GM19025 (cell line): Measurements from ENCODE around the gene GOLGA6L10.
"Not testable (repeated sequence)": the region's sequence is repeated elsewhere in the genome, so short reads cannot be mapped to it uniquely, and the experiment has no call there.

Experiments used
- ATAC-seq: cut with Tn5 transposase; IDR thresholded peaks from one replicate; pipeline ENCODE4 v1.9.1; 2021; ENCODE audit warnings: mild to moderate bottlenecking, low read depth, moderate library complexity; ENCODE audit not compliant: unreplicated experiment

GOLGA6L10 gene

DNA sequence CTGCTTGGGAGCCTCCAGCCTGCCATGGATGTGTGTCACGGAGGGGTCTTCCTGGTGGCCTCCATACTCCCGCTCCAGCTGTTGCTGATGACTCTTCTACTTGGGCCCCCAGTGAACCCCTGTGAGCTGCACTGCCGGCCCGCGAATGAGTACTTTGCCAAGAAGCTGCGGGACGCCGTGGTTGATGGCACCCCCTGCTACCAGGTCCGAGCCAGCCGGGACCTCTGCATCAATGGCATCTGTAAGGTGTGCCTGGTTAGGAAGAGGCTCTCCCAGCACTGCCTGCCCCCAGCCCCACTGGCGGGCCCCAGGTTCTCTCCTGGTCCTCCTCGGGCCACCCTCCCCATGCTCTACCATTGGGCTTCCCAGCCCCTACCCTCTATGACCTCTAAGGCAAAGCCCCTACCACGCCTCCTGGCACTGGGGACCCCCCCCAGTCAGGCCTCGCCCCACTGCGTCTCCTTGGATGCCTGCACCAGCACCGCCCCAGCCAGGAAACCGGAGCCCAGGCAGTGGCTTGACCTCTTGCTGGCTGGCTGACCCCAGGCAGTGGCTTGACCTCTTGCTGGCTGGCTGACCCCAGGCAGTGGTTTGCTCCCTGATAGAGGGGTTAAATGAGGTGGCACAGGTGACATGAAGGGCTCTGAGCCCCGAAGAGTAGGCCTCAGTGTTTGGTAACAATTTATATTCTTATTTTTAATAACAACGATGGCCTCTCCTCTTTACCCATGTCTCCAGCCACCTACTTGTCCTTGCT, 29.6 kb downstream of the GOLGA6L10 start:
- not testable (repeated sequence) for ATAC-seq

DNA sequence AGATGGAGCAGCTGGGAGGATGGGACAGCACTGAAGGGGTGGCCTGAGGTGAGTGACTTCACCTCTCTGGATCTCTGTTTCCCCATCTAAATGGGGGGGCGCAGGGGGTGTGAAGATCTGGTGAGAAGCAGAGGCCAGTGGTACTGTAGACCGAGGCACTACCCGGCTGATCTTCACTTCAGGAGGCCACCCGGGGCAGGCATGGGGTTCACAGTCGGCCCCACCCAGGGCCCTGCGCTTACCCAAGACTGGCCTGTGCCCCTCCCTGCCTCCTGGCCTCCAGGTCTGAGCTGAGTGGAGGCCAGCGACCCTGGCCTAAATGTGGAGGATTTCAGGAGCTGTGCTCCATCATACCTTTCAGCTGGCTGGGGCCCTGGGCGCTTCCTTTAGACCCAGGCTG, 31.0 kb downstream of the GOLGA6L10 start:
- not testable (repeated sequence) for ATAC-seq

DNA sequence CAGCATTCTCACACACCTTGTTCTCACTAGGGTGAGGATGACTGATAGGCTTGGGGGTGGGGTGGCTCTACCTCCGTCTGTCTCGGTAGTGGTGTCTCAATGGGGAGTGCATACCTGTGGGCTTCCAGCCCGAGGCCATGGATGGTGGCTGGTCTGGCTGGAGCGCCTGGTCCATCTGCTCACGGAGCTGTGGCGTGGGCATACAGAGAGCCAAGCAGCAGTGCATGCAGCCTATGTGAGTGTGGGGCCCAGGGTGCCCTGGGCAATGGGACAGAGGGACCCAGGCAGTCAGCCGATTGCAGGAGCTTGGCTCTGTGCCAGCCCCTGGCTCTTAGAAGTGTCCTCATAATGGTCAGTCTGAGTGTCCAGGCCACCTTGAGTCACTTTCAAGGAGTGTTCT, 31.8 kb downstream of the GOLGA6L10 start:
- not testable (repeated sequence) for ATAC-seq

DNA sequence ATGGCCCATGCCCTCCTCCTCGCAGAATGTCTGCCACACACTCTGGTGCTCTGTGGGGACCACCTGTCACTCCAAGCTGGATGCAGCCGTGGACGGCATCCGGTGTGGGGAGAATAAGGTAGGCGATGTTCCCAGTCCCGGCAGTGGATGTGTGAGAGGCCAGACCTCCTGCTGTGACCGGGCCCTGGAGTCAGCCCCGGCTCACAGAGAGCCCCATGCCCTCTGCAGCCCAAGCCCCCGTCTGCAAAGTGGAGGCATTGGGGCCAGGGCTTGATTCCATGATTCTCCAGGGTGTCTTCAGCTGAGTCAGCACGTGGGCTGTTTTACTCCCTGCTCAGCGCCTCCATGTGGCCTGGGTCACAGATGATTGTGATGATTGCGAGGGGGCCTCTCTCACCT, 32.2 kb downstream of the GOLGA6L10 start:
- no peak for ATAC-seq

DNA sequence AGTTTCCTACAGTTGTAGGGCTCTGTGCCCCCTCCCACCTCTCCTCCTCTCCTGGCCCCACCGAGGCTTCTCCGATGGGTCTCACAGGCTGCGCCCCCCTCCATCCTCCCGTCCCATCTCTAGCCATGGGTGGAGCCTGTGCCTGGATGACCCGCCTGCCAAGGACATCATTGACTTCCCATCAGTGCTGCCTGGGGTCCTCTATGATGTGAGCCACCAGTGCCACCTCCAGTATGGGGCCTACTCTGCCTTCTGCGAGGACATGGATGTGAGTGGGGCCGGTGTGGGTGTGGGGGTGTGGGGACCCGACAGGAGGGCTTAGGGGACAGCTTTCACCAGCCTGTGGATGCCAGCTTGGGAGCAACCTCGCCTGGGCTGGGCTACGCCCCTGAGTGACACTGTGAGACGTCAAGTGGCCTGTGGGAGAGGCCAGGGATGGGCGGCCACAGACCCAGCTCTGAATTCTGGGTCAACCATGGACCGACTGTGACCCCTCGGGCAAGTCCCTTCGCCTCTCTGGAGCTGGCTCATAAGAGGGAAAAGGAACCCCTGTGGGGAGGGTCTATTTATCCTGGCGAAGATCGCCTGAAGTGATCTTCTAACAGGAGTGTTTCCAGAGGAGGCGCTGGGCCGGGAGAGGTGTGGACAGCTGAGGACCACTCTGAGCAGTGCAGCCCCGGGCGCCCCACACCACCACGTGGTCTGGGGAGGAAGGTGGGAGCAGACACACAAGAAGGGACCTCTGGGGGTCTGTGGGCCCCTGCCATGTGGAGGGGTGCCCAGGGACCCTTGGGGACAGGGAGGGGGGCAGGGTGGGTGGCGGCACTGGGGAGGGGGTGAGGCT, 32.8 kb downstream of the GOLGA6L10 start:
- not testable (repeated sequence) for ATAC-seq

DNA sequence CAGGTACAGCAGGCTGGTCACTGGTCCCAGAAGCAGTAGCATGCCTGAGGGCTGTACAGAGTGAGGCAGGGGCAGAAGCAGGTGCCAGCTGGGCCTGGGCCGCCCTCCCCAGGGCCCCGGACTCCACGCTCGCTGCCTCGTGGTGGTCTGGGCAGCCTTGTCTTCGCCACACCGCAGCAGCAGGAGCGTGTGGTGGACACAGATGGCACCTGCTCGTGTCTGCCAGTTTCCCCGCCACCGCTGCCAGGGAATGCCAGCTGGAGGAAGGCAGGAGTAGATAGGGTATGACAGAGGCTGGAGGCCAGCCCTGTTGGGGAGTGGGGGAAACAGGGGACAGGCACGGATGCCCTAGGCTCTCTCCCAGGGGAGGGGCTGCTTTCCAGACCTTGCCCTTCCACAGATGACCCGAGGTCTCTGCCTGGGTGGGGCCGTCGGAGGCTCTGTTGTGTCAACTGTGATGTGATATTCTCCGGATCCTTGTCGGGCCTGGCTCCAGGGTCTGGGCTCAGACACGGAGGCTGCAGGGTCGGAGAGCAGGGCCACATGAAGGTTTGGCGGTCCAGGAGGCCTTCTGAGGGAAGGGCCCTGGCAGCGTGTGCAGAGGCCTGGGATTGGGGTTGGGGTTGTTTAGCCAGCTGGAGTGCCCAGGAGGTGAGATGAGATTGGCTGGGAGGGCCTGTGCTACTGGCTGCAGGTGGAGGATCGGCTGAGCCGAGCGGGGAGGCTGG, 33.6 kb downstream of the GOLGA6L10 start:
- ATAC-seq: no peak

DNA sequence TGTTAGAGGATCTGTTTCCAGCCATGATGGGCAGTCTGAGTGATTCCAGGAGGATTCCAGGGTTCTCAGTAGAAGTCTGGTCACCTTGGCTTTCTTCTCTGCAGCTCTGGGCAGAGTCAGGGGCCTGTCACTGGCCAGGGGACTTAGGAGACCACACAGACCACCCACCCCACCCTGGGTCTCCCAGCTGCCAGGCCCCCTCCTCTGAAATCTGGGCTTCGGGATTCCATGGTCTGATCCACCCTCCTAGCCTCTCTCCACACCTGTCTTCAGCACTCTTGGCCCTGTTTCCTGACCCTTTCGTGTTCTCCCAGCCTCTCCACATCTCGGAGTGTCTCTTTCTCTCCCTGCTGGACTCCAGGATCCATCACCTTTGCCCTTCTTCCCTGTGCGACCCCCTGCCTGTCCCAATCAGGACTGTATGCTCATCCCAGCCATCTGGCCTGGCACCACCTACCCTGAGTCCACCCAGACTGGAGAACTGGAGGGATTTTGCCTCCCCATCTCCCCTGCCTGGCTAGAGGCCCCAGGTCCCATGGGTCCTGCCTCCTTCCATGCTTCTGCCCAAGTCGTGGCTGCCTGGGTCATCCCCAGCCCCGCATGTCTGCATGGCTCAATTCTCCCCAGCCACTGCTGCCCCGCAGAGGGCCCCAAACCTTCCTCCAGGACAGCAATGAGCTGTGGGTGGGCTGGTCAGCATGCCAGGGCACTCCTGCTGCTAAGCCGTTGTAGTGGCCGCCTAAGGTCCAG, 34.3 kb downstream of the GOLGA6L10 start:
- no peak for ATAC-seq

DNA sequence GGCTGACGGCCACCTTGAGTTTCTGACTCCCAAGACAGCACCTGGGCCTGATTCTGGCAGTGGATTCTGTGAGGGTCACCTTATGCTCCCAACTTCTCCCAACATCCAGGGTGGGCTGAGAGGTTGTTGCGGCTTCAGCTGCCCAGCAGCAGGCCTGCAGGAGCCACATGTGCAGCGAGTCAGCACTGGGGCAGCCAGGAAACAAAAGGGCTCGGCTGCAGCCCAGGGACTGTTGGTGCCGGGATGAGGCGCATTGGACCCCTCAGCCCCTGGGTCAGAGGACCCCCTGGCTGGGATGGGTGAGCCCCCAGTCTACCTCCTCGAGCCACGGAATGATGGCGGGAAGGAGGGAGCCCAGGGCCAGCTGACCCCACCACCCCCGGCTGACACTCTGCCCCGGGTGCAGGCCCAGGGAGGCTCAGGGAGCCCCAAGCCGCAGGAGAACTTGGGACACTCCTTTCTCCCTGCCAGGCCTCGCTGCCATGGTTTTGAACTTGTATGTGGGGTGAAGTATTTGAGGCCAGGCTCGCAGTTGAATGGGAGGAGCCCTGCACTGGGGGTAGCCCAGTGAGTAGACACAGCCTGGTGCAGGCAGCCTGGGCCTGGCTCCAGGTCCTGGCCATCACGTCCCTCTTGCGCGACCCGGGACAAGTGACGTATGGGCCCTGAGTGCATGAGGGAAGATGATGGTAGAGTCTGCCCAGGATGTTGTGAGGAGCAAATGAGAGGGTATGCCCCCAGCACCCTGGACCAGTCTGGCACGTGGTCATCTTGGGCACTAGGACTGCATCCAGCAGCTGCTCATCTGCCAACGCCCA, 35.1 kb downstream of the GOLGA6L10 start:
- ATAC-seq: not testable (repeated sequence)

DNA sequence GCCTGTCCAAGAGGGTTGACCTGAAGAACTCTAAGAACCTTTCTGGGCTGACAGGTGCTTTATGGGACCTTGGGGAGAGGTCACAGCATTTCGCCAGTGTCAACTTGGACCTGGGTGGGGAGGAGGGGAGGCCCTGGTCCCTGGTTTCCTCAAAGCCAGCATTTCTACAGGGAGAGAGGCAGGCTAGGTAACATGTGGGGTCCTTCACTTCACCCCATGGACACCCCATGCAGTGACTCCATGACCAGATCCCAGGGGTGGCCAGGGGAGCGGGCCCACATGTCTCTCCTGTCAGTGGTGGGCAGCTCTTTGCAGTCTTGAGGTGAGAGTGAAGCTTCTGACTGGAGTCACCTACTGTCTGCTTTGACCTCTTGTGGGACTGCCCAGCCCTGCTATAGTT, 35.8 kb downstream of the GOLGA6L10 start:
- no peak for ATAC-seq

DNA sequence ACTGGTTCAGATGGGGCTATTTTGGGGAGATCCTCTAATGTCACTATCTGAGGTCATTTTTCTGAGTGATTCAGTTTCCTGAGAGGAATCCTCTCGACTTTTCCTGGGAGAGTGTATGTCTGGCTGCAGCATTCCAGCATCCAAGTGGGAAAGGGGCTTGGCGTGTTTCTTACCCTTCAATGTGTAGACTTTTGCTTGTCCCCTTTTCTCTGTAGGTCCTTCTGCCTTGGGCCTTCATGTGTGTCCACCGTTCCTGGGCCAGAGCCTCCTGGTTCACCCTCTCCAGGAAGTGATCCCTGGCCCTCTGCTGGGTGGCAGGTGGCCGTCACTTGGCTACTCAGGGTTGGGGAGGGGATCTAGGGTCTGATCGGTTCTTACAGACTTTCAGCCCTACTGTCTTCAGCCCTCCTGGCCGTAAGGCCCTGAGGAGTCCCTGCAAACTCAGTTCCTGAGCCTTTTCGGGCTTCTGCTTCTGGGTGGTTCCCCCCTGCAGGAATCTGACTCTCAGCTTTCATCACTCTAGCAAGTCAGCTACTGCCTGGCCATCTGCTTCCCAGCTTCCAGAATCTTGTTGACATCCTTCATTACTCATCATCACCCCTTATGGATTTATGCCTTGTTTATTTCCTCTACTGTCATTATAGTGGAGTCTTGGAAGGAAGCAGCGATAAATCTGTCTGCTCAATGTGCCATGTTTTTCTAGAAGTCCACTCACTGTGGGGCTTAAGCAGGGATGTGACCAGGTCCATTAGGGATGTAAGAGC, 36.5 kb downstream of the GOLGA6L10 start:
- ATAC-seq: no peak

DNA sequence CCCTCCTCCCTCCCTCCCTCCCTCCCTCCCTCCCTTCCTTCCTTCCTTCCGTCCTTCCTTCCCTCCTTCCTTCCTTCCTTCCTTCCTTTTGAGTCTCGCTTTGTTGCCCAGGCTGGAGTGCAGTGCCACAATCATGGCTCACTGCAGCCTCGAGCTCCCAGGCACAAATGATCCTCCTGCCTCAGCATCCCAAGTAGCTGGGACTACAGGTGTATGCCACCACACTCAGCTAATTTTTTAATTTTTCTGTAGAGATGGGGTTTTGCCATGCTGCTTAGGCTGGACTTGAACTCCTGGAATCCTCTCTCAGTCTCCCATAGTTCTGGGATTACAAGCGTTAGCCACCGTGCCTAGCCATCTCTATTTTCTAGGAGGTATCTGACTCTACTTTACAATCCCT, 38.0 kb downstream of the GOLGA6L10 start:
- not testable (repeated sequence) for ATAC-seq

DNA sequence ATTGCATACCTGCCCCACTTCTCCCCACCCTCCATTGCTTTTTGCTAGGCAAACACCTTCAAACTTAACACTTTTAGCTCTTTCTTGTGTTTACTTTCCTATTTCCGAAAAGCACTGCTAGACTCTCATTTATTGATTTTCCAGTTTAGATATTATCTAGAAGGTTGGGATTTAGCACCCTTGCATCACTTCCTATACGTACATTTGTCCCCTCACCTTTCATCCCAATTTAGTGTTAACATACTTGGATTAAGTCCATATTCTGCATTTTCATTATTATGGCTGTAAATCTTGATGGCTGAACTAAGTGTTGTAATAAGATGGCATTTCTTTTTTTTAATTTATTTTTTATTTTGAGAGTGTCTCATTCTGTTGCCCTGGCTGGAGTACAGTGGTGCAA, 39.5 kb downstream of the GOLGA6L10 start:
- ATAC-seq: no peak

DNA sequence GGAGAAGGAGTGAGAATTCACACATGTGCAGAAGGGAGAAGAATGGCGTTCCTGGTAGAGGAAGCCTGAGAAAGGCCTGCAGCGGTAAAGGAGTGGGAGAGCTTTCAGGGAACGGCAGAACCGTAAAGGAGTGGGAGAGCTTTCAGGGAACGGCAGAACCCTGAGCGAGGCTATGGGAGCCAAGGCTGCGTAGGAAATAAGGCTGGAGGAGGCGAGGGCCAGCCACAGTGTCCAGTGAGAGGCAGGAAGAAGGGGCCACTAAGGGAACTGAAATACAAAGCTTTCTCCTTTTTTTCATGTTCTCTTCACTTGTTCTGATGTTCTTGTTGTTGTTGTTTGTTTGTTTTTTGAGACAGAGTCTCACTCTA, 41.6 kb downstream of the GOLGA6L10 start:
- no peak for ATAC-seq

DNA sequence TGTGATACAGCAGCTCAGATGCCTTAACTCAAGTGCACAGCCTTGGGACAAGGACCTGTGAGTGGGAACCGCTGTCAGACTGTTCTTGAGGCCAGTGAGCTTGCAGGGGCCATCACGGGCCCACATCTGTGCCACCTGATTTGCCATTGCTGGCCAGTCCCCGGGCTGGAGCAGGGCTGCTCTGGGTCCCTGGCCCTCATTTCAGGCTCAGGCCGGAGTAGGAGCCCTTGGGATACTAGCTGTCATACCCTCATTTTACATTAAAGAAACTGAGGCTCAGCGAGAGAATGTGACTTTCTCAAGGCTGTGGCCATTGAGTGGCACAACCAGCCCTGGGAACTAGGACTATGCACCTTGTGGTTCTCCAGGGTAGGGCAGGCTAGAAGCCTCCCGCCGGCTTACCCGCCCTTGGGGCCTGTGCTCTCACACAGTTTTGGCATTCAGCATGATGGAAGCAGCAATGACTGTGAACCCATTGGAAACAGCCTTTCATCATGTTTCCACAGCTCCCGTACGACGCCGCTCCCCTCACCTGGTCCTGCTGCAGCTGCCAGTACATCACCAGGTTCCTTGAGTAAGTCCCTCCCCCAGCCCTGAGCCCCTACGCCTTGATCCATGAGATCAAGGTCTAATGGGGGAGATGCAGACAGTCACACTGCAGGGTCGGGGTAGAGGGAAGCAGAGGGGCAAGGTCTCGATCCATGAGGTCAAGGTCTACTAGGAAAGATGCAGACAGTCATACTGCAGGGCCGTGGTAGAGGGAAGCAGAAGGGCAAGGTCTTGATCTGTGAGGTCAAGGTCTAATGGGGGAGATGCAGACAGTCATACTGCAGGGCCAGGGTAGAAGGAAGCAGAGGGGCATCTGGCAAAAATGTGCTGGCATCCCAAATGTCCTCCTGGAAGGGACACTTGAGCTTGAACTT, 42.2 kb downstream of the GOLGA6L10 start:
- no peak for ATAC-seq

DNA sequence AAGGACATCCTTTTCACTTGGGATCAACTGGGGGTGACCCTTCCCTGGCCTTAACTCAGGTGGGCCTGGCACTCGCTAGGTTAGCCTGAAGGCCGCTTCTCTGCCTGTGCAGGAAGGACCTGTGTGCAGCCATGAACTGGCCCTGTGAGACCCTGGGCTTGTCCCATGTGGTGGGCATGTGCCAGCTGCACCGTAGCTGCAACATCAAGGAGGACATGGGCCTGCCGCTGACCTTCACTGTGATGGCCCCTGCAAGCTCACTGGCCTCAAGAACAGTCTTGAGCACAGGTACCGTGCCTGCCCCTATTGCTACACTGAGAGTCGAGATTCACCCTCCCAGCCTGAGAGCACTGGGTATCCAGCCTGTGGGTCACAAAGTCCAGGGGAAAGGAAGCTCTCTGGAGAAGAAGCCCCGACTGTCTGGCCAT, 43.6 kb downstream of the GOLGA6L10 start:
- no peak for ATAC-seq

DNA sequence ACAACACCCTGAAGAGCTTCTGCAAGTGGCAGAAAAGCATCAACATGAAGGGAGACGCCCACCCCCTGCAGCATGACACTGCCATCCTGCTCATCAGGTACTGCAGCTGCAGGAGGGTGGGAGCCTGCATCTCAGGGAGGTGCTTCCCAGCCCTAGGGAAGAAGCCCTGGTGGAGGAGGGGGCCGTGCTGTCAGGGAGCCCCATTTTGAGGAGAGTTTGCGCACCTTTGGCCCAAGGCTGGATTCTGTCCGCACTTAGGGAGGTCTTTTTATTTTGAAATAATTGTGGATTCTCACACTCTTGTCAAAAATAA, 44.5 kb downstream of the GOLGA6L10 start:
- no peak for ATAC-seq

DNA sequence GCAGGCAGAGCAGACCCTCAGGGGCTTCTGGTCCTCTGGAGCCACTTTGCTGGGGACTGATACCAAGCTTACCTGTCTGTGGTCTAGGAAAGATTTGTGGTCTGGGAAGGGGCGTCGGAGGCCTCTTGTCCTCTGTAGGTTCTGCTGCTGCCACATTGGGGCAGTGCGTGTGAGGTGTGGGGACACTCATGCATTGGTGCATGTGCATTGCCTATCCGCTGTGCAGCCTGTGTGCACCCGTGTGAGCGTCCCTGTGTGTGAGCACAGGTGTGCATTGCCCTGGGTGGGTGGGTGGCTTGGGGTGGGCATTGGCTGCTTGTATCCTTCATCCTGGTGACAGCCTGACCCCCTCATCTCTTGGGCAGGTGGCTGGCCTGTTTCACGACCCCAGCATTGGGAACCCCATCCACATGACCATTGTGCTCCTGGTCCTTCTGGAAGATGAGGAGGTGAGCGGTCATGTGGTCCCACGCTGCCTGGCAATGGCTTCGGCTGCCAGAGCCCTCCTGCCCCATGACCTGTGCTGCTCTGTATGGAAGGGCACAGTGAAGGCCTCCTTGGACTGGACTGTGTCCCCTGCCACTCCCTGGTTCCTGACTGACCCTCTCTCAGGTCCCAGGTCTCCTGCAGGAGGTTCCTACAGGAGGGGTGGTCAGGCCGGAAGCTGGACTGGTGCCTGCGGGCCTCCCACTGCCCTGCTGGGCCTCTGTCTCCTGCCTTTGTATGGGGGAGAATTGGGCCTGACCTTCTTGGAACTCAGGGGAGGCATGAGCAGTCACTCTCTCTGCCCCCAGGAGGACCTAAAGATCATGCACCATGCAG, 45.1 kb downstream of the GOLGA6L10 start:
- no peak for ATAC-seq
